B cell (primary cell): ENCODE data around the gene PCBP3. TPM values are rescaled to one million over a fixed set of nuclear protein-coding genes. Genes with fewer than 3 reads are reported as not detected.

Experiments used
- ATAC-seq: fragments of 200-7000 bp; cut with Tn5 transposase; one replicate; pipeline ENCODE4 v1.10.0; 2021; ENCODE audit warnings: low read depth, mild to moderate bottlenecking, moderate number of reproducible peaks, moderate library complexity
- CTCF ChIA-PET: fragments of 350-600 bp; sonication (Branson Sonifier 250); formaldehyde crosslinking; loops from one replicate; lab custom pipeline; 2021; ENCODE audit warnings: antibody characterized with exemption, inconsistent platforms; lab: Charles Lee
- POLR2A ChIA-PET: fragments of 350-600 bp; sonication (Branson Sonifier 250); formaldehyde crosslinking; loops from one replicate; lab custom pipeline; 2021; ENCODE audit warnings: antibody characterized with exemption; lab: Charles Lee
- DNase-seq: peaks from one replicate; pipeline ENCODE4 v3.0.0; 2013
- H2AFZ ChIP-seq: 2 replicates; pipeline ENCODE4 v1.6.1; 2012; ENCODE audit warnings: mild to moderate bottlenecking, low read depth, low read length; ENCODE audit not compliant: insufficient read depth, poor library complexity, severe bottlenecking
- H3K27ac ChIP-seq, 2 donors: 1 replicate in 1 of 2; 2 replicates in 1 of 2; pipeline ENCODE4 v1.5.1; 2012 to 2013; ENCODE audit warnings: low read length in 2 of 2, mild to moderate bottlenecking in 2 of 2, moderate library complexity in 1 of 2
- H3K27me3 ChIP-seq, 4 experiments: fragments of 200-600 bp in 1 of 4; sonication (generic) in 1 of 4; replicated peaks in 1 of 4; 1 replicate in 2 of 4; 2 replicates in 2 of 4; pipeline versions ENCODE4 v1.6.1 to v1.7.0; 2013 to 2016; ENCODE audit warnings: low read length in 3 of 4, mild to moderate bottlenecking in 2 of 4, mixed read lengths in 1 of 4, moderate library complexity in 1 of 4; ENCODE audit not compliant: insufficient read depth in 4 of 4, control insufficient read depth in 3 of 4; ENCODE audit errors: control extremely low read depth in 1 of 4
- H3K36me3 ChIP-seq, 2 experiments: replicated peaks in 1 of 2; 1 replicate in 1 of 2; 2 replicates in 1 of 2; pipeline versions ENCODE4 v1.6.1 to v1.7.1; 2013; ENCODE audit warnings: low read length in 1 of 2; ENCODE audit not compliant: insufficient read depth in 2 of 2, control insufficient read depth in 1 of 2; ENCODE audit errors: control extremely low read depth in 1 of 2, extremely low read depth in 1 of 2
- H3K4me1 ChIP-seq, 2 donors: fragments of 200-600 bp in 1 of 2; sonication (generic) in 1 of 2; 1 replicate in 1 of 2; 2 replicates in 1 of 2; pipeline versions ENCODE4 v1.5.1 to v1.6.1; 2013 to 2017; ENCODE audit warnings: low read length in 2 of 2; ENCODE audit not compliant: control insufficient read depth in 2 of 2, insufficient read depth in 2 of 2
- H3K4me2 ChIP-seq: replicated peaks from 2 replicates; pipeline ENCODE3; 2012; ENCODE audit warnings: mild to moderate bottlenecking, low read depth, low read length; ENCODE audit not compliant: poor library complexity, severe bottlenecking
- H3K4me3 ChIP-seq, 5 experiments: fragments of 200-600 bp in 1 of 5; sonication (generic) in 1 of 5; 1 replicate in 3 of 5; 2 replicates in 2 of 5; pipeline versions ENCODE4 v1.5.1 to v1.7.0; 2011 to 2016; ENCODE audit warnings: low read length in 4 of 5, mild to moderate bottlenecking in 4 of 5, low read depth in 2 of 5, control low read depth in 1 of 5, moderate library complexity in 1 of 5; ENCODE audit not compliant: insufficient read depth in 1 of 5; ENCODE audit errors: control extremely low read depth in 1 of 5, extremely low read depth in 1 of 5
- H3K79me2 ChIP-seq: fragments of 200-600 bp; sonication (generic); one replicate; pipeline ENCODE4 v1.6.0; 2016; ENCODE audit warnings: low read length; ENCODE audit not compliant: control insufficient read depth, insufficient read depth
- H3K9ac ChIP-seq: fragments of 200-600 bp; sonication (generic); 2 replicates; pipeline ENCODE4 v1.6.1; 2017; ENCODE audit warnings: mild to moderate bottlenecking, low read length, moderate library complexity
- H3K9me3 ChIP-seq, 3 donors: one replicate each; pipeline versions ENCODE4 v1.6.1 to v1.7.1; 2013; ENCODE audit warnings: low read length in 2 of 3; ENCODE audit not compliant: control insufficient read depth in 2 of 3, insufficient read depth in 1 of 3; ENCODE audit errors: control extremely low read depth in 1 of 3
- H4K20me1 ChIP-seq: 2 replicates; pipeline ENCODE4 v1.6.0; 2012; ENCODE audit warnings: mild to moderate bottlenecking, low read length; ENCODE audit not compliant: insufficient read depth, control insufficient read depth, poor library complexity, severe bottlenecking
- H3K27ac Mint-ChIP-seq: one replicate; pipeline ENCODE4 v1.8.0; 2021; ENCODE audit warnings: mixed read lengths
- H3K27me3 Mint-ChIP-seq: one replicate; pipeline ENCODE4 v1.8.0; 2021; ENCODE audit warnings: mixed read lengths
- H3K4me1 Mint-ChIP-seq: one replicate; pipeline ENCODE4 v1.8.0; 2021; ENCODE audit warnings: mixed read lengths
- H3K4me3 Mint-ChIP-seq: one replicate; pipeline ENCODE4 v1.8.0; 2021; ENCODE audit warnings: mixed read lengths
- H3K9me3 Mint-ChIP-seq: one replicate; pipeline ENCODE4 v1.8.0; 2022; ENCODE audit warnings: mixed read lengths; ENCODE audit not compliant: insufficient read depth
- CTCF ChIP-seq: fragments of 200-600 bp; IDR thresholded peaks from one replicate; pipeline ENCODE4 v1.8.0; 2022; ENCODE audit warnings: antibody characterized with exemption, mild to moderate bottlenecking
- EZH2 ChIP-seq: IDR thresholded peaks from 2 replicates; pipeline ENCODE4 v1.6.1; 2012; ENCODE audit warnings: borderline replicate concordance, low read depth, mild to moderate bottlenecking, moderate library complexity, low read length; ENCODE audit not compliant: insufficient read depth, poor library complexity, severe bottlenecking
- WGBS: methylation state at CpG from one replicate; pipeline ENCODE4 v1.1.5; 2013; ENCODE audit warnings: missing lambda C conversion rate; ENCODE audit not compliant: insufficient coverage; 5-methylcytosine and 5-hydroxymethylcytosine counted together
- intact Hi-C: fragments of 100-400 bp; cut with micrococcal nuclease; formaldehyde crosslinking; loops from one replicate; pipeline ENCODE4 v1.10.0; 2022
- polyA plus RNA-seq: library from polyadenylated mRNA; depleted of rRNA; stranded (reverse); fragments of >200 nt; gene quantifications from 2 replicates; pipeline ENCODE4 v1.2.3, GENCODE V29; 2012
- total RNA-seq, 2 donors: library from RNA; stranded (reverse); fragments of 120-200 nt in 1 of 2; gene quantifications; 1 replicate in 1 of 2; 2 replicates in 1 of 2; pipeline versions ENCODE4 v1.2.3 to v1.2.4, GENCODE V29; 2013 to 2022

PCBP3 gene
- total and polyA plus RNA-seq, 2 donors (not counting 1 experiment from before 2014, with no cell fraction given), result 0.45 to 2.7 TPM

GRCh38 chr21:45631540-45631939, 12.0 kb upstream of the PCBP3 start:
- no peaks in the 10 kb centered on the region for H4K20me1 ChIP-seq
- H3K4me3 ChIP-seq, result no peak overlapping the region
- H3K27me3 ChIP-seq, result peaks cover 0 to 3% (median 0%) of the 10 kb centered on the region in 4 experiments
- H3K27me3 Mint-ChIP-seq, result peaks cover 6% of the 10 kb centered on the region
- H3K4me1 ChIP-seq, result peaks cover 24 to 27% of the 10 kb centered on the region in 2 donors
- H2AFZ ChIP-seq, result no peak overlapping the region
- H3K9ac ChIP-seq, result no peak overlapping the region
- WGBS, result 90% methylated on average over 11 of the region's 11 CpGs
- intact Hi-C loops, result no loop called here
- H3K27ac Mint-ChIP-seq, result no peak overlapping the region
- ATAC-seq (no peak), DNase-seq (no peak)
- H3K4me1 Mint-ChIP-seq, result peaks cover 12% of the 10 kb centered on the region
- no peaks in the 10 kb centered on the region for H3K79me2 ChIP-seq
- no peak for TF ChIP-seq CTCF
- no peak for TF ChIP-seq EZH2
- peak overlapping the region; percentile 49 for H3K4me2 ChIP-seq
- CTCF ChIA-PET, result no interaction called here
- H3K36me3 ChIP-seq, result no peaks in the 10 kb centered on the region
- no peak overlapping the region for H3K27ac ChIP-seq
- no peaks in the 10 kb centered on the region for H3K9me3 Mint-ChIP-seq
- H3K4me3 Mint-ChIP-seq, result no peak overlapping the region
- POLR2A ChIA-PET, result no interaction called here
- H3K9me3 ChIP-seq, result peaks cover 0 to 11% (median 0%) of the 10 kb centered on the region in 3 donors

- ChIA-PET CTCF (no interaction called here), POLR2A (no interaction called here)
- Mint-ChIP-seq H3K4me1 (peaks cover 12% of the 10 kb centered on the region), H3K27ac (peak overlapping the region; percentile 50), H3K9me3 (no peaks in the 10 kb centered on the region), H3K4me3 (peak overlapping the region; percentile 13), H3K27me3 (peaks cover 6% of the 10 kb centered on the region)
- Histone ChIP-seq H3K4me2 (peak overlapping the region; percentile 49), H3K27ac (peak overlapping the region; percentile 32 to 41), H3K9ac (no peak overlapping the region), H3K4me1 (peaks cover 24 to 27% of the 10 kb centered on the region in 2 donors), H3K9me3 (peaks cover 0 to 11% (median 0%) of the 10 kb centered on the region in 3 donors), H3K4me3 (no peak overlapping the region), H3K36me3 (no peaks in the 10 kb centered on the region), H3K27me3 (peaks cover 0 to 3% (median 0%) of the 10 kb centered on the region in 4 experiments), H4K20me1 (no peaks in the 10 kb centered on the region), H3K79me2 (no peaks in the 10 kb centered on the region), H2AFZ (no peak overlapping the region)
- 18% methylated on average over 13 of the region's 13 CpGs for WGBS
- ATAC-seq (peak; percentile 65), DNase-seq (peak; percentile 72)
- intact Hi-C loops, result no loop called here
- TF ChIP-seq EZH2 (no peak), CTCF (no peak)
Observed at GRCh38 chr21:45632160-45632559, 11.4 kb upstream of the PCBP3 start.
